A549 (cell line): ENCODE measurements around the gene RNF213.

ENCODE experiments used
- KDM1A ChIP-seq: fragments of 200-600 bp; sonication (generic); IDR thresholded peaks from 2 replicates; pipeline ENCODE4 v1.6.1; 2016; ENCODE audit warnings: low read depth, mild to moderate bottlenecking
- POLR2A ChIP-seq: IDR thresholded peaks from 2 replicates; pipeline ENCODE4 v1.6.1; 2012; ENCODE audit warnings: mild to moderate bottlenecking, low read length
- RAD21 ChIP-seq, 2 experiments: fragments of >200 bp in 1 of 2; sonication (Bioruptor Twin) in 1 of 2; formaldehyde crosslinking in 1 of 2; IDR thresholded peaks in 1 of 2; conservative IDR thresholded peaks in 1 of 2; 2 replicates in 1 of 2; 3 replicates in 1 of 2; pipeline ENCODE4 v1.6.1; 2012 to 2018; ENCODE audit warnings: inconsistent platforms in 1 of 2

GRCh38 chr17:80220736-80221215, 39.9 kb upstream of the RNF213 start:
- TF ChIP-seq KDM1A: no peak
- no peak for TF ChIP-seq RAD21 (conservative IDR thresholded peaks at IDR 0.05 in 1 of 2, IDR thresholded peaks at IDR 0.05 in 1 of 2)
- no peak for TF ChIP-seq POLR2A
